HFF-Myc (cell line): ENCODE results near the gene LCN1.
"Not testable (repeated sequence)": the region's sequence is repeated elsewhere in the genome, so short reads cannot be mapped to it uniquely, and the experiment has no call there.

Source experiments
- DNase-seq: peaks from one replicate; pipeline ENCODE4 v3.0.0-alpha.2; 2011; ENCODE audit warnings: low read depth; ENCODE audit errors: extremely low read depth
- H3K4me3 ChIP-seq: replicated peaks from 2 replicates; pipeline ENCODE4 v1.5.1; 2011; ENCODE audit warnings: low read depth, mild to moderate bottlenecking, control low read depth, low read length
- CTCF ChIP-seq: IDR thresholded peaks from 2 replicates; pipeline ENCODE4 v1.5.1; 2012; ENCODE audit warnings: mild to moderate bottlenecking, low read depth, low read length, control low read depth; ENCODE audit errors: missing control alignments

Gene LCN1

GRCh38 chr9:135547756-135548736, 26.8 kb downstream of the LCN1 start:
- no peak for TF ChIP-seq CTCF
- no peak overlapping the region for H3K4me3 ChIP-seq
- no peak for DNase-seq

- not testable (repeated sequence) for DNase-seq, H3K4me3 ChIP-seq
Observed at GRCh38 chr9:135549478-135550343, 28.5 kb downstream of the LCN1 start.

- no peak overlapping the region for H3K4me3 ChIP-seq
- DNase-seq, result no peak
- no peak for TF ChIP-seq CTCF
Observed at GRCh38 chr9:135550344-135550918, 29.2 kb downstream of the LCN1 start.

- H3K4me3 ChIP-seq, result no peak overlapping the region
- DNase-seq, result no peak
- TF ChIP-seq CTCF, result no peak
Observed at GRCh38 chr9:135551031-135551430, 29.8 kb downstream of the LCN1 start.

GRCh38 chr9:135551456-135551855, 30.2 kb downstream of the LCN1 start:
- no peak for DNase-seq
- no peak overlapping the region for H3K4me3 ChIP-seq
- TF ChIP-seq CTCF, result no peak

DNA sequence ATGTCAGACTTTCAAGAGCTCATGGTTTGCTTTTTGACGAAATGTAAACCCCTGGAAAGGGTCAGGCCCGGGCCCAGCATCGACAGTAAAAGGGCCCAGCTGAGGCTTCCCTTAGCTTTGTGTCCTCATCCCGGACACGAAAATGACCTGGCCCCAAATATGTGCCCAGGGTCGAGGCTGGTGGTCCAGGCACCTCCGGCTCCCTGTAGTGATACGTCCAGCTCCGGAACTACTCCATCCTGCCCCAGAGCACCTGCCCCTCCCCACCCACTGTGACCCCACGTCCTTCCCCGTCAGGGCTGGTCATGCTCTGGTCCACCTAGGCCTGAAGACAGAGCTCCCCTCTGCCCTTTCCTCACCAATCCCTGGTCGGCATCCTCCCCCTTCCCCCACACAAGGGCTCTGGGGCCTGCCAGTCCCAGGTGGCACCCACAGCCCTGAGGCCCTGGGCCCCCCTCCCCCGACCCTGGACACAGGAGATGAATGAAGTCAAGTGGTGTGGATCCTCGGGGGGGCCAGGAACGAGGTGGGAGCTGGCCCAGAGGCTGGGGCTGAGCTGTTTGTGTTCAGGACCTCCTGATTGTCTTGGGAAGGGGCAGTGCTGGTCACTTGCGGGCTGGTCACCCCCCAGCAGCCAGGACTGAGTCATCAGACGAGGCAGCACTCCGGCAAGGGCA, 30.9 kb downstream of the LCN1 start:
- DNase-seq, result no peak
- no peak for TF ChIP-seq CTCF
- no peak overlapping the region for H3K4me3 ChIP-seq
